ENCODE data around the gene CNEP1R1.
A peak's percentile ranks its signal among the peaks of the same experiment; 100 is the strongest.

CNEP1R1 gene

GRCh38 chr16:50065624-50066481 lies 40.8 kb downstream of the CNEP1R1 start, which contains the start of gene HEATR3:
Gene HEATR3 (plus strand): TSS chr16:50065970. CDS start chr16:50066132, 162 bp downstream.
- DNase-seq, result peak; percentile 95 to 97

GRCh38 chr16:50066482-50067289 lies 41.7 kb downstream of the CNEP1R1 start:
- DNase-seq, result no peak

- peak; percentile 35 to 37 for DNase-seq
These were observed 42.3 kb downstream of the CNEP1R1 start for GRCh38 chr16:50067290-50067853.

- no peak for DNase-seq
These were observed 43.5 kb downstream of the CNEP1R1 start for GRCh38 chr16:50068550-50068949.

- no peak for DNase-seq
These were observed 44.0 kb downstream of the CNEP1R1 start for GRCh38 chr16:50069060-50069459.

GRCh38 chr16:50071075-50071671 lies 46.1 kb downstream of the CNEP1R1 start:
- no peak for DNase-seq

GRCh38 chr16:50072730-50073129 lies 47.7 kb downstream of the CNEP1R1 start:
- DNase-seq, result no peak

- no peak for DNase-seq
These were observed 54.5 kb downstream of the CNEP1R1 start for GRCh38 chr16:50079397-50080140.

- no peak for DNase-seq
These were observed 56.5 kb downstream of the CNEP1R1 start for GRCh38 chr16:50081428-50082018.

GRCh38 chr16:50083996-50084395 lies 59.0 kb downstream of the CNEP1R1 start:
- DNase-seq, result no peak

GRCh38 chr16:50086176-50086575 lies 61.2 kb downstream of the CNEP1R1 start:
- no peak for DNase-seq
